ENCODE measurements around the gene CD247.

CD247 gene

GRCh38 chr1:167456524-167456923 lies 61.8 kb downstream of the CD247 start:
- ATAC-seq (ENCODE audit: insufficient read depth, low read depth) (no peak; the same call in 2 of the 3 replicates), DNase-seq (no peak)
- peaks cover 71% of the 10 kb centered on the region for H3K79me2 ChIP-seq (ENCODE audit: insufficient read depth, low read length)
- no peaks in the 10 kb centered on the region for H3K9me3 ChIP-seq (ENCODE audit: insufficient read depth, low read length, severe bottlenecking)
- peak overlapping the region; percentile 59; the same call in 1 of the 2 replicates for H3K9ac ChIP-seq (ENCODE audit: low read depth, low read length)
- peak overlapping the region in 1 of 2 experiments; percentile 60; a peak in 2 of 4 replicates for H3K4me3 ChIP-seq (ENCODE audit: low read depth in 1 of 2, low read length in 2 of 2)
- H3K27ac ChIP-seq (ENCODE audit: low read length): peak overlapping the region; percentile 40
- TF ChIP-seq CTCF (IDR thresholded peaks at IDR 0.05; ENCODE audit: borderline replicate concordance, extremely low read depth, low read length, poor library complexity, severe bottlenecking): no peak
- no peak for TF ChIP-seq EZH2 (IDR thresholded peaks at IDR 0.05; ENCODE audit: borderline replicate concordance, low read depth, low read length, severe bottlenecking)
- peaks cover 29% of the 10 kb centered on the region for H3K36me3 ChIP-seq (ENCODE audit: insufficient read depth, low read length)
- H2AFZ ChIP-seq (ENCODE audit: low read depth, low read length): no peak overlapping the region
- H3K4me1 ChIP-seq (ENCODE audit: insufficient read depth, low read length): peaks cover 48% of the 10 kb centered on the region
- H4K20me1 ChIP-seq (ENCODE audit: insufficient read depth, low read length): peaks cover 51% of the 10 kb centered on the region
- no peaks in the 10 kb centered on the region for H3K27me3 ChIP-seq (ENCODE audit: insufficient read depth, low read length, poor library complexity)
- peak overlapping the region; percentile 81 for H3K4me2 ChIP-seq (ENCODE audit: insufficient read depth, low read length)

- peaks cover 72% of the 10 kb centered on the region for H3K79me2 ChIP-seq (ENCODE audit: insufficient read depth, low read length)
- H3K9me3 ChIP-seq (ENCODE audit: insufficient read depth, low read length, severe bottlenecking): no peaks in the 10 kb centered on the region
- no peak overlapping the region for H2AFZ ChIP-seq (ENCODE audit: low read depth, low read length)
- peak overlapping the region; percentile 81 for H3K4me2 ChIP-seq (ENCODE audit: insufficient read depth, low read length)
- H3K27ac ChIP-seq (ENCODE audit: low read length): peak overlapping the region; percentile 68
- TF ChIP-seq EZH2 (IDR thresholded peaks at IDR 0.05; ENCODE audit: borderline replicate concordance, low read depth, low read length, severe bottlenecking): no peak
- peak; percentile 5 for TF ChIP-seq CTCF (IDR thresholded peaks at IDR 0.05; ENCODE audit: borderline replicate concordance, extremely low read depth, low read length, poor library complexity, severe bottlenecking)
- H3K9ac ChIP-seq (ENCODE audit: low read depth, low read length): peak overlapping the region; percentile 59
- ATAC-seq (ENCODE audit: insufficient read depth, low read depth): peak; percentile 65
- peaks cover 28% of the 10 kb centered on the region for H3K36me3 ChIP-seq (ENCODE audit: insufficient read depth, low read length)
- H3K4me3 ChIP-seq (ENCODE audit: low read depth in 1 of 2, low read length in 2 of 2): peak overlapping the region; percentile 24 to 60; a peak in 3 of 4 replicates
- no peaks in the 10 kb centered on the region for H3K27me3 ChIP-seq (ENCODE audit: insufficient read depth, low read length, poor library complexity)
- H3K4me1 ChIP-seq (ENCODE audit: insufficient read depth, low read length): peaks cover 54% of the 10 kb centered on the region
- H4K20me1 ChIP-seq (ENCODE audit: insufficient read depth, low read length): peaks cover 56% of the 10 kb centered on the region
- DNase-seq: peak; percentile 72
Measured at GRCh38 chr1:167455786-167456446, 62.4 kb downstream of the CD247 start.

- Histone ChIP-seq H4K20me1 (ENCODE audit: insufficient read depth, low read length) (peaks cover 54% of the 10 kb centered on the region), H3K4me3 (ENCODE audit: low read depth in 1 of 2, low read length in 2 of 2) (peak overlapping the region; percentile 24 to 60; a peak in 3 of 4 replicates), H3K4me2 (ENCODE audit: insufficient read depth, low read length) (peak overlapping the region; percentile 81), H3K79me2 (ENCODE audit: insufficient read depth, low read length) (peaks cover 70% of the 10 kb centered on the region), H2AFZ (ENCODE audit: low read depth, low read length) (no peak overlapping the region), H3K27me3 (ENCODE audit: insufficient read depth, low read length, poor library complexity) (no peaks in the 10 kb centered on the region), H3K4me1 (ENCODE audit: insufficient read depth, low read length) (peaks cover 60% of the 10 kb centered on the region), H3K27ac (ENCODE audit: low read length) (peak overlapping the region; percentile 68), H3K36me3 (ENCODE audit: insufficient read depth, low read length) (peaks cover 21% of the 10 kb centered on the region), H3K9me3 (ENCODE audit: insufficient read depth, low read length, severe bottlenecking) (no peaks in the 10 kb centered on the region), H3K9ac (ENCODE audit: low read depth, low read length) (peak overlapping the region; percentile 59)
- ATAC-seq (ENCODE audit: insufficient read depth, low read depth) (peak; percentile 90), DNase-seq (peak; percentile 91)
- TF ChIP-seq EZH2 (IDR thresholded peaks at IDR 0.05; ENCODE audit: borderline replicate concordance, low read depth, low read length, severe bottlenecking): no peak
- no peak for TF ChIP-seq CTCF (IDR thresholded peaks at IDR 0.05; ENCODE audit: borderline replicate concordance, extremely low read depth, low read length, poor library complexity, severe bottlenecking)
Measured at GRCh38 chr1:167454894-167455785, 63.2 kb downstream of the CD247 start.
